Measurements from ENCODE around the gene PBLD. TPM values are rescaled to one million over a fixed set of nuclear protein-coding genes. Genes with fewer than 3 reads are reported as not detected.

Gene PBLD
- total RNA-seq, 3 donors from 2014 or later = 5.9 to 16.2 (median 7.2) TPM

GRCh38 chr10:68276224-68276623 lies 56.5 kb downstream of the PBLD start:
- Histone ChIP-seq H3K4me3 (no peak overlapping the region), H3K9me3 (peaks cover 8% of the 10 kb centered on the region in 2 donors), H3K4me1 (no peaks in the 10 kb centered on the region), H3K27ac (no peak overlapping the region), H3K27me3 (no peaks in the 10 kb centered on the region), H3K36me3 (no peaks in the 10 kb centered on the region)
- TF ChIP-seq POLR2AphosphoS5 (IDR thresholded peaks at IDR 0.05) = no peak
- TF ChIP-seq POLR2A (IDR thresholded peaks at IDR 0.05) = no peak
- TF ChIP-seq CTCF (IDR thresholded peaks at IDR 0.05) = no peak
- intact Hi-C loops (cut with DNase I; ENCODE audit: low total_unique reads) = no loop called here
- no peak for DNase-seq (ENCODE audit: low spot score in 2 of 2)

- H3K4me1 ChIP-seq = no peaks in the 10 kb centered on the region
- intact Hi-C loops (cut with DNase I; ENCODE audit: low total_unique reads) = no loop called here
Measured at GRCh38 chr10:68275600-68276126, 57.1 kb downstream of the PBLD start.

GRCh38 chr10:68272833-68273232 lies 59.9 kb downstream of the PBLD start:
- Histone ChIP-seq H3K36me3 (no peaks in the 10 kb centered on the region), H3K4me1 (no peaks in the 10 kb centered on the region), H3K9me3 (peaks cover 4 to 5% of the 10 kb centered on the region in 2 donors), H3K27ac (no peak overlapping the region), H3K4me3 (no peak overlapping the region), H3K27me3 (no peaks in the 10 kb centered on the region)
- DNase-seq (ENCODE audit: low spot score in 2 of 2) = no peak
- no peak for TF ChIP-seq POLR2A (IDR thresholded peaks at IDR 0.05)
- TF ChIP-seq CTCF (IDR thresholded peaks at IDR 0.05) = no peak
- no peak for TF ChIP-seq POLR2AphosphoS5 (IDR thresholded peaks at IDR 0.05)
- intact Hi-C loops (cut with DNase I; ENCODE audit: low total_unique reads) = no loop called here

More at GRCh38 chr10:68275600-68276126, 57.1 kb downstream of the PBLD start:
- Histone ChIP-seq H3K4me3 (no peak overlapping the region), H3K27ac (no peak overlapping the region), H3K36me3 (no peaks in the 10 kb centered on the region), H3K27me3 (no peaks in the 10 kb centered on the region), H3K9me3 (peaks cover 8% of the 10 kb centered on the region in 2 donors)
- no peak for DNase-seq (ENCODE audit: low spot score in 2 of 2)
- TF ChIP-seq POLR2A (IDR thresholded peaks at IDR 0.05) = no peak
- TF ChIP-seq POLR2AphosphoS5 (IDR thresholded peaks at IDR 0.05) = no peak
- TF ChIP-seq CTCF (IDR thresholded peaks at IDR 0.05) = no peak

- intact Hi-C loops (cut with DNase I; ENCODE audit: low total_unique reads) = no loop called here
- no peaks in the 10 kb centered on the region for H3K27me3 ChIP-seq
- H3K4me1 ChIP-seq = no peaks in the 10 kb centered on the region
- no peak overlapping the region for H3K4me3 ChIP-seq
- H3K9me3 ChIP-seq = no peaks in the 10 kb centered on the region
- no peaks in the 10 kb centered on the region for H3K36me3 ChIP-seq
- DNase-seq (ENCODE audit: low spot score in 2 of 2) = no peak
- H3K27ac ChIP-seq = no peak overlapping the region
- TF ChIP-seq POLR2A (IDR thresholded peaks at IDR 0.05) (no peak), CTCF (IDR thresholded peaks at IDR 0.05) (no peak), POLR2AphosphoS5 (IDR thresholded peaks at IDR 0.05) (no peak)
Measured at GRCh38 chr10:68271196-68271882, 61.4 kb downstream of the PBLD start.

- intact Hi-C loops (cut with DNase I; ENCODE audit: low total_unique reads) = loop anchor here (5.0 kb wide), 1 partner anchor 608 kb away; no protein-coding TSS in a partner anchor
- TF ChIP-seq POLR2A (IDR thresholded peaks at IDR 0.05) (no peak), POLR2AphosphoS5 (IDR thresholded peaks at IDR 0.05) (no peak), CTCF (IDR thresholded peaks at IDR 0.05) (no peak)
- Histone ChIP-seq H3K9me3 (no peaks in the 10 kb centered on the region), H3K27me3 (no peaks in the 10 kb centered on the region), H3K36me3 (no peaks in the 10 kb centered on the region), H3K4me3 (no peak overlapping the region), H3K27ac (no peak overlapping the region), H3K4me1 (no peaks in the 10 kb centered on the region)
- no peak for DNase-seq (ENCODE audit: low spot score in 2 of 2)
Measured at GRCh38 chr10:68269562-68270290, 63.0 kb downstream of the PBLD start.
